OCI-LY1 (cell line): ENCODE results near the gene MLPH.

Source experiments
- CTCF ChIP-seq: fragments of 200-600 bp; sonication (generic), shearing (Covaris generic); IDR thresholded peaks from 2 replicates; pipeline ENCODE4 v1.5.1; 2017; ENCODE audit warnings: mild to moderate bottlenecking, antibody characterized with exemption, low read length, moderate library complexity, mixed read lengths
- EZH2 ChIP-seq: fragments of 200-600 bp; sonication (generic), shearing (Covaris generic); IDR thresholded peaks from 2 replicates; pipeline ENCODE4 v1.8.0; 2017; ENCODE audit warnings: borderline replicate concordance, mixed run types, mild to moderate bottlenecking, antibody characterized with exemption, low read length, moderate library complexity, mixed read lengths

GRCh38 chr2:237577956-237578870 is 91.2 kb downstream of the MLPH start:
- TF ChIP-seq CTCF (no peak), EZH2 (no peak)
